ENCODE measurements around the gene OVAAL. TPM values are rescaled to one million over a fixed set of nuclear protein-coding genes. Genes with fewer than 3 reads are reported as not detected.

The OVAAL gene
- total RNA-seq, result not detected in 2 replicates

DNA sequence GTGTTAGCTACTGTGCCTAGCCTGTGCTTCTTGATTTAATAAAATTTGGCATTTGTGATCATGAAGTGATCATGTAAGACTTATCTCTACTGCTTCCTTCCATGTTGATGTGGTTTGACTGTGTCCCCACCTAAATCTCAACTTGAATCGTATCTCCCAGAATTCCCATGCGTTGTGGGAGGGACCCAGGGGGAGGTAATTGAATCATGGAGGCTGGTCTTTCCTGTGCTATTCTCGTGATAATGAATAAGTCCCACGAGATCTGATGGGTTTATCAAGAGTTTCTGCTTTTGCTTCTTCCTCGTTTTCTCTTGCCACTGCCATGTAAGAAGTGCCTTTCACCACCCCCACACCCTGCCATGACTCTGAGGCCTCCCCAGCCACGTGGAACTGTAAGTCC is at the start of gene OVAAL:
TSS of gene OVAAL (plus strand) at position 301 of the 400 bp plus-strand sequence.

Other genes with a start within 250 kb of the OVAAL start
- 80.1 and 82.8 TPM in 2 replicates for gene ACBD6, start 56.4 kb upstream of the OVAAL start, total RNA-seq
- 21.9 and 26.1 TPM in 2 replicates for gene XPR1, start 73.1 kb downstream of the OVAAL start, total RNA-seq